K562 (cell line): ENCODE measurements around the gene SBF1. TPM values are rescaled to one million over a fixed set of nuclear protein-coding genes. Genes with fewer than 3 reads are reported as not detected.

Experiments
- ARHGAP35 ChIP-seq: fragments of 450-650 bp; IDR thresholded peaks from 2 replicates; pipeline ENCODE4 v1.6.1; 2018; ENCODE audit not compliant: partially characterized antibody
- ARID2 ChIP-seq: fragments of 450-650 bp; IDR thresholded peaks from 2 replicates; pipeline ENCODE4 v1.6.1; 2017; ENCODE audit warnings: antibody characterized with exemption, mild to moderate bottlenecking
- ETS2 ChIP-seq: IDR thresholded peaks from 2 replicates; pipeline ENCODE4 v1.6.1; 2016; ENCODE audit warnings: borderline replicate concordance, missing genetic modification characterization, mild to moderate bottlenecking, moderate library complexity, missing compliant biosample characterization; ENCODE audit not compliant: poor library complexity, severe bottlenecking
- FOSL1 ChIP-seq: fragments of 200-800 bp; sonication (Bioruptor generic); conservative IDR thresholded peaks from 2 replicates; pipeline ENCODE4 v1.6.1; 2016; ENCODE audit warnings: missing genetic modification characterization, missing compliant biosample characterization
- FOXM1 ChIP-seq, 2 experiments: fragments of 450-650 bp in 1 of 2; sonication (generic) in 1 of 2; formaldehyde crosslinking in 1 of 2; IDR thresholded peaks; 2 replicates each; pipeline versions ENCODE4 v1.6.1 to v1.9.0; 2017 to 2022; ENCODE audit warnings: low read depth in 2 of 2, mild to moderate bottlenecking in 2 of 2, missing genetic modification reagents in 1 of 2, moderate library complexity in 1 of 2
- HCFC1 ChIP-seq: IDR thresholded peaks from 2 replicates; pipeline ENCODE4 v1.6.1; 2012; ENCODE audit warnings: low read depth, low read length, improper control_type of control experiment
- JUND ChIP-seq, 2 experiments: IDR thresholded peaks; 2 replicates in 1 of 2; 3 replicates in 1 of 2; pipeline ENCODE4 v1.6.1; 2011; ENCODE audit warnings: borderline replicate concordance in 2 of 2, low read depth in 2 of 2, low read length in 2 of 2, improper control_type of control experiment in 1 of 2, missing biosample characterization in 1 of 2, missing genetic modification characterization in 1 of 2, missing genetic modification reagents in 1 of 2
- KLF13 ChIP-seq: fragments of 450-650 bp; IDR thresholded peaks from 2 replicates; pipeline ENCODE4 v1.6.1; 2016; ENCODE audit warnings: missing genetic modification characterization, low read depth, mild to moderate bottlenecking, missing compliant biosample characterization, moderate library complexity, borderline replicate concordance
- MBD2 ChIP-seq: sonication (generic); IDR thresholded peaks from 2 replicates; pipeline ENCODE4 v1.6.1; 2016; ENCODE audit warnings: low read depth, borderline replicate concordance
- RFX1 ChIP-seq: fragments of 450-650 bp; IDR thresholded peaks from 2 replicates; pipeline ENCODE4 v1.6.1; 2016; ENCODE audit warnings: mild to moderate bottlenecking, moderate library complexity
- RFX7 ChIP-seq: fragments of 250-450 bp; sonication (Bioruptor Pico); IDR thresholded peaks from 2 replicates; pipeline ENCODE4 v1.5.1; 2021; ENCODE audit warnings: mild to moderate bottlenecking
- RREB1 ChIP-seq: fragments of 250-450 bp; sonication (Bioruptor Pico); IDR thresholded peaks from 2 replicates; pipeline ENCODE4 v1.4.0; 2020
- TEAD1 ChIP-seq, 2 experiments: fragments of 450-650 bp in 1 of 2; sonication (generic) in 1 of 2; formaldehyde crosslinking; IDR thresholded peaks; 2 replicates each; pipeline versions ENCODE4 v1.4.0 to v1.8.0; 2020 to 2022; ENCODE audit warnings: mild to moderate bottlenecking in 2 of 2, missing genetic modification reagents in 1 of 2
- U2AF1 ChIP-seq: fragments of 200-400 bp; formaldehyde crosslinking; optimal IDR thresholded peaks from 2 replicates; pipeline ENCODE3; 2017; ENCODE audit warnings: mild to moderate bottlenecking, low read depth, low read length, moderate library complexity
- ZFP30 ChIP-seq: fragments of 250-450 bp; sonication (Bioruptor Pico); IDR thresholded peaks from 2 replicates; pipeline ENCODE4 v1.8.0; 2022; ENCODE audit warnings: moderate library complexity, mild to moderate bottlenecking, inconsistent platforms, borderline replicate concordance
- ZKSCAN1 ChIP-seq: fragments of 150-350 bp; IDR thresholded peaks from 2 replicates; pipeline ENCODE4 v1.6.1; 2016; ENCODE audit warnings: low read depth, low read length
- polyA plus RNA-seq, 8 experiments: library from polyadenylated mRNA; depleted of rRNA in 4 of 8; stranded (reverse) in 5 of 8; unstranded in 3 of 8; fragments of >200 nt; fragmentation: Nextera tagmentation in 2 of 8; fragmentation: Illumina TruSeq in 1 of 8; extraction: Ambion mirVana in 2 of 8; extraction: Trizol in 1 of 8; gene quantifications; 2 replicates each; pipeline versions ENCODE4 v1.2.1 to v1.2.3, GENCODE V29; 2011 to 2014; ENCODE audit warnings: inconsistent platforms in 1 of 8, missing spikeins in 1 of 8
- total RNA-seq, 7 experiments: library from RNA; depleted of rRNA in 6 of 7; stranded (reverse); fragments of >200 nt in 6 of 7; fragmentation: Illumina TruSeq in 2 of 7; extraction: Trizol in 2 of 7; gene quantifications; 2 replicates each; pipeline versions ENCODE4 v1.2.1 to v1.2.3, GENCODE V29; 2011 to 2021; ENCODE audit warnings: low replicate concordance in 1 of 7
- TF ChIP-seq, protein P1 (sequence below): fragments of 150-350 bp; IDR thresholded peaks from 2 replicates; pipeline ENCODE4 v1.6.1; 2014; ENCODE audit warnings: low read depth, mild to moderate bottlenecking, low read length, borderline replicate concordance

Gene SBF1
- total and polyA plus RNA-seq, 9 of the 15 experiments (the other 6 are each of a cell fraction or from before 2014, with no cell fraction given) = 0.44 to 50.4 (median 11.4) TPM

DNA sequence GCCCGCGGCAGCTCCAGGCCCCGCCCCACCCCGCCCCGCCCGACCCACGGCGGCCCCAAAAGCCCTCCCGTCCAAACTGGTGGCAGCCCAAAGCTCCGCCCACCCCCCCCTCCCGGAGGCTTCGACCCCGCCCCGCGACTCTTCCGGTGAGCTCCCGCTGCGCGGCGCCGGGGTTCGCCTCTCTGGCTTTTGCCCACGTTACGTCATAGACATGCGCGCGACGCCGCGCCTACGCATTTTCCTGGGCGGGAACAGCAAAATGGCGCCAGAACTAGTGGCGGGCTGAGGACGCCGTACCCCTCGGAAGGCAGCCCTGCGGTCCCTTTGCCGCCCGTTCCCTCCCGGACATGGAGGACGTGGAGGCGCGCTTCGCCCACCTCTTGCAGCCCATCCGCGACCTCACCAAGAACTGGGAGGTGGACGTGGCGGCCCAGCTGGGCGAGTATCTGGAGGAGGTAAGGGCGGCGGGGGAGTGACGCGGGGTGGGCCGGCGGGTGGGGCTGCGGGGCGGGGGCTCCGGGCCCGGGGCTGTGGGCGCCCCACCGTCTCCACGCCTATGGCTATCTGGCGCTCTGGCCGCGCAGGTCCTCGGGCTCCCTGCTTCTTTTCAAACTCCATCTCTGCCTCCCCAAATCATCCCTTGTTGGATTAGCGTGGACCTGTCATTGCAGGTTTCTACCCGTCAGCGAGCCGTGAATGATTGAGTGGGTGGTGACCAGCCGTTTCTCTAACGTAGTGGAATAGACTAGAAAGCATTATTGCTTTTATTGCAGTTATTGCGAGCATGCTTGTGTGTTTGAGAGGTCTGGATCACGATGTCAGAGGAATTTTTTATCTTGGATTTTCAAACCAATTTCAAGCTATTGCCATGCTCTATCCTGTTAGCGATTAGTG is 33.4 kb upstream of the SBF1 start, which contains the start of gene NCAPH2 (continued):
- TF ChIP-seq ZFP30 (CRISPR knock-in tag) (no peak), ARID2 (no peak), RFX1 (no peak), RREB1 (CRISPR knock-in tag) (no peak), TEAD1 (CRISPR knock-in tag; IDR thresholded peaks at IDR 0.05) (no peak; a peak in 1 of 4 replicates), U2AF1 (no peak), HCFC1 (peak; percentile 78), ARHGAP35 (no peak), ZKSCAN1 (no peak), JUND (IDR thresholded peaks at IDR 0.05; ENCODE audit: borderline replicate concordance, low read depth, low read length) (no peak), JUND (tag; IDR thresholded peaks at IDR 0.05; ENCODE audit: borderline replicate concordance, low read depth, low read length) (no peak; the same call in 2 of the 3 replicates), KLF13 (tag) (peak; percentile 17; the same call in 1 of the 2 replicates), FOXM1 (IDR thresholded peaks at IDR 0.05; ENCODE audit: low read depth) (no peak), FOXM1 (CRISPR knock-in tag; IDR thresholded peaks at IDR 0.05; ENCODE audit: low read depth) (no peak), RFX7 (no peak), MBD2 (peak; percentile 67), ETS2 (no peak), FOSL1 (no peak)
- TF ChIP-seq, protein P1, sequence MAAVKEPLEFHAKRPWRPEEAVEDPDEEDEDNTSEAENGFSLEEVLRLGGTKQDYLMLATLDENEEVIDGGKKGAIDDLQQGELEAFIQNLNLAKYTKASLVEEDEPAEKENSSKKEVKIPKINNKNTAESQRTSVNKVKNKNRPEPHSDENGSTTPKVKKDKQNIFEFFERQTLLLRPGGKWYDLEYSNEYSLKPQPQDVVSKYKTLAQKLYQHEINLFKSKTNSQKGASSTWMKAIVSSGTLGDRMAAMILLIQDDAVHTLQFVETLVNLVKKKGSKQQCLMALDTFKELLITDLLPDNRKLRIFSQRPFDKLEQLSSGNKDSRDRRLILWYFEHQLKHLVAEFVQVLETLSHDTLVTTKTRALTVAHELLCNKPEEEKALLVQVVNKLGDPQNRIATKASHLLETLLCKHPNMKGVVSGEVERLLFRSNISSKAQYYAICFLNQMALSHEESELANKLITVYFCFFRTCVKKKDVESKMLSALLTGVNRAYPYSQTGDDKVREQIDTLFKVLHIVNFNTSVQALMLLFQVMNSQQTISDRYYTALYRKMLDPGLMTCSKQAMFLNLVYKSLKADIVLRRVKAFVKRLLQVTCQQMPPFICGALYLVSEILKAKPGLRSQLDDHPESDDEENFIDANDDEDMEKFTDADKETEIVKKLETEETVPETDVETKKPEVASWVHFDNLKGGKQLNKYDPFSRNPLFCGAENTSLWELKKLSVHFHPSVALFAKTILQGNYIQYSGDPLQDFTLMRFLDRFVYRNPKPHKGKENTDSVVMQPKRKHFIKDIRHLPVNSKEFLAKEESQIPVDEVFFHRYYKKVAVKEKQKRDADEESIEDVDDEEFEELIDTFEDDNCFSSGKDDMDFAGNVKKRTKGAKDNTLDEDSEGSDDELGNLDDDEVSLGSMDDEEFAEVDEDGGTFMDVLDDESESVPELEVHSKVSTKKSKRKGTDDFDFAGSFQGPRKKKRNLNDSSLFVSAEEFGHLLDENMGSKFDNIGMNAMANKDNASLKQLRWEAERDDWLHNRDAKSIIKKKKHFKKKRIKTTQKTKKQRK = no peak
